GM15510 (cell line): ENCODE measurements around the gene CHST13.

ENCODE experiments used
- POLR2A ChIP-seq: IDR thresholded peaks from 3 replicates; pipeline ENCODE4 v1.6.1; 2011; ENCODE audit warnings: borderline replicate concordance; ENCODE audit not compliant: insufficient read length; ENCODE audit errors: extremely low read depth

The CHST13 gene

DNA sequence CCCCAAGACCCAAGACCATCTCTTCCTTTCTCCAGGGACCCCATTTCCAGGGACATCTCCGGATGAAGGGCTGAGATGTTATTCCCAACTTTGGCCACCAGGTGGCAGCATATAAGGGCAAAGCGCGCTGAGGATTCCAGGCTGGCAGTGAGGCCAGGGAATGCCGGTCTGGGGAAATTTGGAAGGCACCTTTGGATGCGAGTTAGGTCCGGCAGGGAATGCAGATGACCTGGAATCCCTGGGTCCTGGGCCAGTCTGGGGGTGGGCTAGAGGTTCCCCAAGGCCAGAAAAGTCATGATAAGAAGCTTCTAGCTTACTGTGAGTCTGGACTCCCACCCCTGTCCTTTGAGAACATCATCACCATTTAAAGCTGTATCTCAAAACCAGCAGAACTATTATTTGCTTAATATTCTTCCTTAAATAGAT is 1.6 kb upstream of the CHST13 start:
- no peak for TF ChIP-seq POLR2A

DNA sequence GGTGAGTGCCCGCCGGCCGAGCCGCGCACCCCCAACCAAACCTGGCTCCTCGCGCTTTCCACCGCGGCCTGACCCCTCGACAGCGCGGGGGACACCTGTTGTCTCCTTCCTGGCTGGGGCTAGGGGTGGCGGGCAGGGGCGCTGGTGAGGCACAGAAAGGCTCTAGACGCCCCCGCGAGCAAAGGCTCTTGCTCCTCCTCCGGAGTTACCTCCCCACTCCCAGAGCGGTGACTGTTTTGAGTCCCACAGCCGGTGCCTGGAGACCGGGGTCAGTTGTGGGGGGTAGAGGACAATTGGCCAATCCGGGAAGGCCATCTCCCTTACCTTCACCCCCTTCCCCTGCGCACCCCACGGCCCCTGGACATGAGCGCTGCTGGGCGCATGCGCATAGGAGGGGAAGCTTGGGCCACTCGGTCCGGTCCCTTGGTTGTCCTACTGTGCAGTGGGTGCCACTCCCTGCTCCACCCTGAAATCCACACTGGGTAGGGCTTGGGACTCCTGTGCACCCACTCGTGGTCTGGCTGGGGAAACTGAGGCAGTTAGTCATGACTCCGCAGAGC is 554 bp downstream of the CHST13 start:
- TF ChIP-seq POLR2A = no peak

DNA sequence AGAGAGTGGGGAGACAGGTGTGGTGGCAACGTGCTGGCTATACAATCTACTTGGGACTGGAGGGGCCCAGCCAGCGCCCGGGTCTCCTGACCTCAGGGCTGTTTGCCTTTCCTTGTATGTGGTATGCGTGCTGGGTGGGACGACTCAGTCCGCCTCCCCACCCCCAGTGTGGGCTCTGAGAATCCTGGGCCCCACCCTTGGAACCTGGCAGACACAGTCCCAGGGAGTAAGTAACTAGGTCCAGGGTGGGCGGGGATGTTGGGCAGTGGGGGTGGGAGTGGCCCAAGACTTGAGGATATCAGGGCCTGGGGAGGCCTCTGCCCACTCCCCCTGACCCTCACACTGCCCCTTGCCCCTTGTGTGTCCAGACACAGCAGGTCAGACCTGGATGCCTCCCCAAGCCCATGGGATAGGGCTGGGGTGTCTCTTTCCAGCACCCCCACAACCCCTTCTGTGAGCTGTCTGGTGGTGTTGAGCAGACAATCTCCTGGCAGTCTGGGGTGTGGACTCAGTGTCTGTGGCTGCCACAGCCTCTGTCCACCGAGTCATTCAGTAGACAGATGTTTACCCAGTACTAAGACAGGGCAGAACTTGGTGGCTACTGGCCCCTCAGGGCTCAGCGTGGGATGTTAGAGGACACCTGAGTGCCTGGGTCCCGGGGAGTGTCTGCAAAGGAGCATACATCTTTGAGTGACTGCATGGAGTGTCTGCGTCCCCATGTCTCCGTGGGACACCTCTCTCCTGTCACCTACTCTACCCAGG is 1.3 kb downstream of the CHST13 start:
- no peak for TF ChIP-seq POLR2A

DNA sequence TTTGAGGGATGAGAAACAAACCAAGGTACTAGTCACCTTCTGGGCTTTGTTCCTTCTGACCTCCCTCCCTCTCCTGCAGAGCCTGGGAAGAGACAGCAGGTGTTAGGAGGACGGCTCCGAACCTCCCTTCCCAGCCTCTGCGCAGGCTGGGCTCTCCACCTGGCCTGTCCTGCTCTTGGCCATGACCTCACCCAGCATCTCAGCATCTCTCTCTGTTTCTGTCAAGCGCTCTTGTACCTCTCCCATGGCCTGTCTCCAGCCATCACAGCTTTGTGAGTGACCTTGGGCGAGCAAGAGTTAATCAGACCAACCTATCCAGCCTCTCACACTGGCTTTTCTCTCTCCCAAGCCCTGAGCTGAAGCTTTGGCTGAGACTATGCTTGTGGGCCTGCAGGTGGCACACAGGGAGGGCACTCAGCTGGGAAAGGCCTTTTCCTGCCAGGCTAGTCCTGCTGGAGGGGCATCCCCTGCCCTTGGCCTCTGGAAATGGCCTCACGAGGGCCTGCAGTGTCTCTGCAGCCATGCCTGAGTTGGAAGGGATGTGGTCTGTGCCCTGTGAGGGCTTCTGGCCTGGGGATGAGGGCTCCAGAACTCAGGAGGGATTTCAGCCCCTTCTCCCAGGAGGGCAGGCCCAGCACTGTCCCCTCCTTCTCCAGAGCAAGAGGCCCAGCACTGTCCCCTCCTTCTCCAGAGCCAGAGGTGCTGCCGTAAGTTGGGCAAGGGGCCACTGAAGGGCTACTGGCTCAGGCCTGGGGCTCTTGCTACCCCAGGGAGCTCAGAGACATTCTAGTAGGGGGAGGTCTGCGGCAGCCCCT is 2.1 kb downstream of the CHST13 start:
- TF ChIP-seq POLR2A = no peak

DNA sequence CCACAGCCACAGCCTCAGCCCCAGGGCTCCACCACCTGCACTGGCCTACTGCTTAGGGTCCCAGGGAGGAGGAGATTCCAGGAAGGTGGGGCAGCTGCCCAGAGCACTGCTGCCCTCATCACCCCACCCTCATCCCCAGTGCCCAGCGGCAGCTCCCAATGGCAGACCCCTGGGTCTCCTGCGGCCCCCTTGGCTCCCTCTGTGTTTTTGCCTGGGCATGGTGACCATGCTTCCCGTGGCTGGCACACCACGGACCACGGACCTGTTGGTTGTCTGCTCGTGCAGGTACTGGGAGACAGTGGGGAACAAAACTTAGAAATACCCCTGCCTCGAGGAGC is 2.7 kb downstream of the CHST13 start:
- TF ChIP-seq POLR2A = no peak

DNA sequence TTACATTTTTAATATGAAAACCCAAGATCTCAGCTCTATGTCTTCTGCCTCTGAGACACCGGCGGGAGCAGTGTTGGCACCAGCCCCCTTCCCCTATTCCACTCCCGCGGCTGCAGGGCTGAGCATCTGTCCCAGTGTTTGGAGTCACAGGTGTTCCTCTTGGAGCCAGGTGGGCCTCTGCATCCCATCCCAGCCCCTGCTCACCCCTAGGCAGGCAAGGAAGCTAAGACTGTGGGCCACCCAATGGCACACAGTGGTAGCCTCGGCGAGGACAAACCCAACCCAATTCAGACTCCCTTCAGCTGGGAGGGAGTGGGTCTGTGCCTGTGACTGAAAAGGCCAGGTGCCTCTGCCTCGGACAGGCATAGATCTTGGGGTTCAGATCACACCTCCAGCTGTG is 3.1 kb downstream of the CHST13 start:
- TF ChIP-seq POLR2A = no peak

DNA sequence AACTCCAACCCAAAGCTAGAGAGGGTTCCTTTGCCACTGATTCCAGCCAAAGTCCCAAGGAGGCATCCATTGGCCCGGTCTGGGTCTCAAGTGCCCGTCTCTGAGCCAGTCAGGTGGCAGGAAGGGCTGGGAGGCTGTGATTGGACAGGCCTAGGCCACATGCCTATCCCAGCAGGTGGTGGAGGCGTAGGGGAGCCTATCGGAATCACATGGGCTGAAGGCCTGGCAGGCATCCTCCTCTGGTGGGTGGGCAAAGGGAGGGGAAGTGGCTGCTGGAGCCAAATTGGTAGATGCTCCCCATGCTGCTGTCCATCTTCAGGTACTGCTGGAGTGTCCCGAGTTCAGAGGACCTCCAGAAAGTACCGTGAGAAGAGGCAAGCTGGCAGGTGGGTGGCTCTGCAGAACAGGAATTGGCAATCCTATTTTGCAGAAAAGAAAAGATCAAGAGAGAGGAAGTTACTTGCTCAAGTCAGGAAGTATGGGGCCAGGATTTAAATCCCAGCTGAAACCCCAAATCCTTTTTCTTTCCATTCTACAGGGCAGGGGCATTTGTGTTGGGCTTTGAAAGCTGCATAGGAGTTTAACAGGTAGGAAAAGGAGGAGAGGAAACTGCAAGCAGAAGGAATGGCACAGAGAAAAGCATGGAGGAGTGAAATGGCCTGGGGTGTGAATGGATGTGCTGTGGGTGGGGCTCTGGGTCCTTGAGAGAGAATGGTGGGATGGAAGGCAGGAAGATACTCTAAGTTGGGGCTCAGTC is 3.7 kb downstream of the CHST13 start:
- TF ChIP-seq POLR2A = no peak

DNA sequence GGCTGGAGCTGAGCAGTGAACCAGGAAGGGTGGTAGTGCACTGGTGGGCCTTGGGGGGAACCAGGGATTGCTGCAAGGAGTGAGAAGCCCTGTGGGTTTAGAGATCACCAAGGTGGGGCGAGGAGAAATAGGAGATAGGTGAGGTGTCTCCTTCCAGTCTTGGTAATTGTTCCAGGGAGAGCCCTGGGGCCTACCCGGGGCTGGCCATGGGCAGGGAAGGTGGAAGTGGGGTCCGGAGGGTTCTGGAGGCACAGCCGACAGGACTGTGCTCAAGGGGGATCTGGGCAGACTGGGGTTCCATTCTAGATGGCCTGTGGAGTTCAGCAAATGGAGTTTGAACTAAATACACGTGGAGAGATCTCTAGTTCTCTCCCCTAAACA is 4.5 kb downstream of the CHST13 start:
- TF ChIP-seq POLR2A = no peak

DNA sequence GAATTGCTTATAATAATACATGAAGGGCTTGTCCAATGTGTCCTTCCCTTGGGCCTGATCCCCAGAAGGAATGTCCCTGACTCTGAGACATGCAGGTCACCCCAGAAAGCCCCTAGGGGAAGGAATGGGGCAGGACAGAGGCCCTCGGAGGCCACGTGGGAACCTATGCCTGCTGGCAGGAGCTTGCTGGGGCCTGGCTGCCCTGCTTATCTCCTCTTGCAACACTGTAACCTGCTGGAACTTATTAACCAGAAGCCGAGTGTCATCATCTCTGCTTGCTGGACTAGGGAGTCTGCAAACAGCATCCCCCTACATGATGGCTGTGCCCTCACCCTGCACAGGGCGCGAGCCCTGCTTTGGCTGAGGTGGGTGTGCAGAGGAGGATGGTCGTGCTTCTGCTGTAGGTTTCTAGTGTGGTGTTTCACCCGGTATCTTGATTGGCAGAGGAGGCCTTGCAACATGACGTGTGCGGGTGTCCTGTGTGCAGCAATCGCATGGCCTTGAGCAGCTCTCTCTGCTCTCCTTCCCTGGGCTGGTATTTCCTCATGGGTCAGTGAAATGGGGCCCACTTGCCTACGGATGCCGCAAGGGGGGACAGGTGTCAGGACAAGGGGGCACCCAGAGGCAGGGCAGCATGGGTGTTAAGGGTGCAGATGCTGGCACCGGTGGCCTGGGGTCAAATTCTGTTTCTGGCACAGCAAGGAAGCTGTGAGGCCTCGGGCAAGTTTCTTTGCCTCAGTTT is 5.0 kb downstream of the CHST13 start:
- no peak for TF ChIP-seq POLR2A

DNA sequence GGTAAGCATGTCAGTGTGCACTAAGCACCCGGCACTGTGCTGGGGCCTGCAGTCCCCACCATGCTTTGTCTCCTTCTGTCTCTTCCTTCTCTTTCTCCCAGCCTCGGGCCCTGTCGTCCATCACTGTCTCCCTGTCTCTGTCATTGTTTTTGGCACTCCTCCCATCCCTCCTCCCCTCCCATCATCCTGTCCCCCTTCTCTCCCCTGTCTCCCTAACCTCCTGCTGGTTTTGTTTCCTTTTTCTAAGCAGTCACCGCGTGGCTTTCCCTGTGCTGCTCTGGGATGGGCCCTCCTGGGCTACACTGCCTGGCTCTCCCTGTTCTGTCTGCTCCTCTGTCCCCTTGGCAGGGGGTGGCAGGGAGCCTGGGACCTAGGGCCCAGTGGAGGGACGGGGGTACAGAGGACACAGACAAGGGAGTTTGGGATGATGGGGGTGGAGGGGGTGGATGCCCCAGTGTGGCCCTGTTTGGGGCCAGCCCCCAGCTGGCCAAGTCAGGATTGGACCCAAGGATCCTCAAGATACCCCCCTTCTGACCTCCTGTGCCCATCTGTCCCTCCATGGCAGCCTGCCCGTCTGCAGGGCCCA is 5.7 kb downstream of the CHST13 start:
- no peak for TF ChIP-seq POLR2A

DNA sequence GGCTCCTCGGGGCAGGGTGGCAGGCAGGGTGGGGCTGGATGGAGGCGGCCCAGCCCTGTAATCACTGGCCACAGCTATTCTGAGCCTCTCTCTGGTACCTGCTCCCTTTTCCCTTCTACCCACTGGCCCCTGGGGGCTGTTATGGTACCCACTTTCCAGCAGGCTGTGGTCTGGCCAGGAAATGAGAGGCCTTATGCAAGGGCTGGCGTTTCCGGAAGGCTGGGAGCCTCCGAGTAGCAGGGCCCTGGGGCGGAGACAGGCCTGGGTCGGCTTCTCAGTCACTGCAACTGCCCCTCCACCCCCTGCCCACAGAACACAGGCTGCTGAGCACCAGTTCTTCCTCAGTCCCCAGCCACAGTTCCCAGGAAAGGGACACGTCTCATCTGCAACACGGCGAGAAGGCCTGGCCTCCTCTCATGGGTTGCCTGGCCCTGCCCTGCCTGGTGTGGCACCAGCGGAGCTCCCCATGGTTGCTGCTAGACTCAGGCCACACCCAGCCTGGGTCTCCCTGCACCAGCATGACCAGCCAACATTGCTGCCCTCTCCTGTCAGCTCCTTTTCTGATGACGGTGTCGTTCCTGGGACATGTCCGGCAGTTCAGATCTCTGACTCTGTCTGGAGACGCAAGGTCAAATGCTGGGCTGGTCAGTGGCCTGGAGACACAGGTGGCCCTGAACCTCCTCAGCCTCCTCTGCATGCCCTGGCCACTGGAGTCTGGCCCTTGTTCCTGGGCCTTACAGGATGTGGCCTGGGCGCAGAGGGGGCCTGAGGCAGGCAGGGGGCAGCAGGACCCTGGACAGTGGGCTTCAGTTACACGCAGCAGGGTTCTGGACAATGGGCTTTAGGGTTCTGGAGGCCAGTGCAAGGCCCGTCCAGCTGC is 6.5 kb downstream of the CHST13 start:
- no peak for TF ChIP-seq POLR2A

DNA sequence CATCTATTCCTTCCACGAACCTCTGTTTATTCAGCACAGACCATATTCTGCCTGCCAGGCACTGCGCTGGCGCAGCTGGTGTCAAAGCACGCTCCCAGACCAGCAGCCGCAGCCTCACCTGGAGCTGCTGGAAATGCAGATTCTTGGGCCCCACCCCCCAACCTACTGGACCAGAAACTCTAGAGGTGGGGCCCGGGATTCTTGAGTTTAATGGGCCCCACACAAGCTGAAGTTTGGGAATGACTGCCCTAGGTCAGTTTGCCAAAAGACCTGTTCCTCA is 7.0 kb downstream of the CHST13 start:
- TF ChIP-seq POLR2A = no peak

DNA sequence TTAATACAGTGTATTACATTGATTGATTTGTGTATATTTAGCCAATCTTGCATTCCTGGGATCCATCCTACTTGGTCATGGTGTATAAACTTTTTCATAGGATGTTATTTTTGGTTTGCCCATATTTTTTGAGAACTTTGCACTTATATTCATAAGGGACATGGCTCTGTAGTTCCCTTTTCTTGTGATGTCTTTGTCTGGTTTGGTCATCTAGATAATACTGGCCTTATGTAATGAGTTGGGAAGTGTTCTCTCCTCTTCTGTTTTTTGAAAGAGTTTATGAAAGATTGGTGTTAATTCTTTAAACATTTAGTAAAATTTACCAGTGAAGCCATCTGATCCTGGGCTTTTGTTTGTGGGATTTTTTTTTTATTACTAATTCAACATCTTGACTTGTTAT is 9.6 kb downstream of the CHST13 start:
- no peak for TF ChIP-seq POLR2A

DNA sequence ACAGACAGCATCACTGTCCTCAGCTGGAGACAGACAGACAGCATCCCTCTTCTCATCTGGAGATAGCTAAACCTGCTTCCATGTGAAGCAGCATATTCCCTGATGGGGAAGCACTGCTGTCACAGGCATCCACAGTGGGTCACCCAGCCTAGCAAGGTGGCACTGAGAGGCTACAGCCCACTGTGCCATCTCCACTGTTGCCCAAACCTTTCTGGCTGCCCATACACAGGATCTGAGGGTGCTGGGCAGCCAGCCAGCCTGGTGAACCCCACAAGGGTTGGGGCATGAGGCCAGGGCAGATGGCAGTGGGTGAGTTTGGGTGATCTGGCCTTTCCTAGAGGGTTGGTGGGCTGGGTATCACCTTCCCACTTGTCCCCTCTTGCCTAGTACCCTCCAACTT is 11.7 kb downstream of the CHST13 start:
- TF ChIP-seq POLR2A = no peak

DNA sequence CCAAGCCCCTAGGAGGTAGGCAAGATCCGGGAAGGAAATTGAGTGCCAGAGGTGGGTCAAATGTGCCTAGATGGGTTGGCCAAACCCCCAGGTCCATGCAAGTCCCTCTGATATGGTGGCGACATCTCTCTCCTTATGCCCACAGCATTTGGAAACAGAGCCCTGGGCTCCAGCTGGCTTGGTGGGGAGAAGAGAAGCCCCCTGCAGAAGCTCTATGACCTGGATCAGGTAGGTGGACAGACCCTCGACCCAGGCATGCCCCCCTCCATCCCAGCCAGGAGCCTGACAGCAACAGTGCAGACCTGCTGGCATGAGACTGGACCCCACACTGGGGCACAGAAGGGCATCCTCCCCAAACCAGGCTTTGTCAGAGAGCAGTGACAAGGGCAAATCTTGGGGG is 12.2 kb downstream of the CHST13 start:
- TF ChIP-seq POLR2A = no peak
